Measurements from ENCODE around the gene POMP.

POMP gene

GRCh38 chr13:28658796-28659620, at the start of gene POMP:
Gene POMP, plus strand, starts transcription at chr13:28659130. Its CDS starts 55 bp downstream, at chr13:28659185.
- in situ Hi-C loops (cut with HindIII; ENCODE audit: low sequenced_read_pairs), result no loop called here

GRCh38 chr13:28609381-28609780, 49.5 kb upstream of the POMP start:
- in situ Hi-C loops (cut with HindIII; ENCODE audit: low sequenced_read_pairs), result no loop called here

- in situ Hi-C loops (cut with HindIII; ENCODE audit: low sequenced_read_pairs), result no loop called here
Measured at GRCh38 chr13:28609926-28610325, 49.0 kb upstream of the POMP start.

- in situ Hi-C loops (cut with HindIII; ENCODE audit: low sequenced_read_pairs), result no loop called here
Measured at GRCh38 chr13:28610996-28611395, 47.9 kb upstream of the POMP start.

- in situ Hi-C loops (cut with HindIII; ENCODE audit: low sequenced_read_pairs), result no loop called here
Measured at GRCh38 chr13:28611654-28612131, 47.2 kb upstream of the POMP start.

- in situ Hi-C loops (cut with HindIII; ENCODE audit: low sequenced_read_pairs), result no loop called here
Measured at GRCh38 chr13:28613562-28613961, 45.4 kb upstream of the POMP start.

GRCh38 chr13:28615916-28616446, 42.9 kb upstream of the POMP start:
- in situ Hi-C loops (cut with HindIII; ENCODE audit: low sequenced_read_pairs), result no loop called here

GRCh38 chr13:28618230-28618994, 40.5 kb upstream of the POMP start:
- in situ Hi-C loops (cut with HindIII; ENCODE audit: low sequenced_read_pairs), result no loop called here

- in situ Hi-C loops (cut with HindIII; ENCODE audit: low sequenced_read_pairs), result no loop called here
Measured at GRCh38 chr13:28620011-28620830, 38.7 kb upstream of the POMP start.

- in situ Hi-C loops (cut with HindIII; ENCODE audit: low sequenced_read_pairs), result no loop called here
Measured at GRCh38 chr13:28621449-28621848, 37.5 kb upstream of the POMP start.

- in situ Hi-C loops (cut with HindIII; ENCODE audit: low sequenced_read_pairs), result no loop called here
Measured at GRCh38 chr13:28622286-28622685, 36.6 kb upstream of the POMP start.

GRCh38 chr13:28623782-28624706, 34.9 kb upstream of the POMP start:
- in situ Hi-C loops (cut with HindIII; ENCODE audit: low sequenced_read_pairs), result no loop called here

- in situ Hi-C loops (cut with HindIII; ENCODE audit: low sequenced_read_pairs), result no loop called here
Measured at GRCh38 chr13:28624707-28625432, 34.1 kb upstream of the POMP start.

GRCh38 chr13:28626266-28626665, 32.7 kb upstream of the POMP start:
- in situ Hi-C loops (cut with HindIII; ENCODE audit: low sequenced_read_pairs), result no loop called here

- in situ Hi-C loops (cut with HindIII; ENCODE audit: low sequenced_read_pairs), result no loop called here
Measured at GRCh38 chr13:28628241-28628640, 30.7 kb upstream of the POMP start.

- in situ Hi-C loops (cut with HindIII; ENCODE audit: low sequenced_read_pairs), result no loop called here
Measured at GRCh38 chr13:28630869-28631268, 28.1 kb upstream of the POMP start.

GRCh38 chr13:28631801-28632200, 27.1 kb upstream of the POMP start:
- in situ Hi-C loops (cut with HindIII; ENCODE audit: low sequenced_read_pairs), result no loop called here

GRCh38 chr13:28636069-28636468, 22.9 kb upstream of the POMP start:
- in situ Hi-C loops (cut with HindIII; ENCODE audit: low sequenced_read_pairs), result loop anchor here (5.0 kb wide), 2 partner anchors 39 to 314 kb away; no protein-coding TSS in a partner anchor

All from endothelial cell of hepatic sinusoid (primary cell).